ENCODE measurements around the gene ZC3H7A.

DNA sequence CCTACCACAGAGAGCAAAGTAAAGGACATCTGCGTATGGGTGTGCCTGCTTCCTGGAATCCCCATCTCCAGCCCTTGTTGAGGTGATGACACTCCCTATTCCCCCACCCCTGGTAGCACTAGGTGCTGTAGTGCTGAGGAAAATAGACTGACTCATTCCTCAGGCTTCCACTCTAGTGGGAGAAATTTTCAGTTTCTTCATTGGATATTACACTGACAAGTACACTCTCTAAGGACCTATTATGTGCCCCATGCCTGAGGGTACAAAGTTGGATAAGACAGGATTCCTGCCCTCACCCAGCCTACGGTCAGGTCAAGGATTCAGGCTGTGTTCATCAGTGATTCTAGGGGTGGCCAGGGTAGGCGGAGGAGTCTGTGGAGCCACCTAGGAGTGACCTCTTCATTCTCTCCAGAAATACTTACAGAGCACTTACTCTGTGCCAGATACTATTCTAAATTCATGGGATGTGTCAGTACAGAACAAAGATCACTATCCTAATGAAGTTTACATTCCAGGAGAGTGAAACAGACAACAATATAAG is 4.5 kb upstream of the ZC3H7A start:
- TF ChIP-seq RARG (CRISPR knock-in tag; IDR thresholded peaks at IDR 0.05; ENCODE audit: low read depth) (no peak), POLR2A (IDR thresholded peaks at IDR 0.05; ENCODE audit: insufficient read depth in 1 of 2, low read depth in 2 of 2, low read length in 2 of 2) (peak in 1 of 2 experiments; percentile 46; a peak in 1 of 4 replicates), HDAC2 (CRISPR knock-in tag; IDR thresholded peaks at IDR 0.05) (no peak), HNRNPL (IDR thresholded peaks at IDR 0.05; ENCODE audit: low read depth, low read length) (no peak), TAF1 (CRISPR knock-in tag; IDR thresholded peaks at IDR 0.05) (no peak), GABPB1 (CRISPR knock-in tag; IDR thresholded peaks at IDR 0.05) (no peak), HDAC6 (IDR thresholded peaks at IDR 0.05; ENCODE audit: low read depth, low read length) (no peak)
- TF ChIP-seq, protein P1, sequence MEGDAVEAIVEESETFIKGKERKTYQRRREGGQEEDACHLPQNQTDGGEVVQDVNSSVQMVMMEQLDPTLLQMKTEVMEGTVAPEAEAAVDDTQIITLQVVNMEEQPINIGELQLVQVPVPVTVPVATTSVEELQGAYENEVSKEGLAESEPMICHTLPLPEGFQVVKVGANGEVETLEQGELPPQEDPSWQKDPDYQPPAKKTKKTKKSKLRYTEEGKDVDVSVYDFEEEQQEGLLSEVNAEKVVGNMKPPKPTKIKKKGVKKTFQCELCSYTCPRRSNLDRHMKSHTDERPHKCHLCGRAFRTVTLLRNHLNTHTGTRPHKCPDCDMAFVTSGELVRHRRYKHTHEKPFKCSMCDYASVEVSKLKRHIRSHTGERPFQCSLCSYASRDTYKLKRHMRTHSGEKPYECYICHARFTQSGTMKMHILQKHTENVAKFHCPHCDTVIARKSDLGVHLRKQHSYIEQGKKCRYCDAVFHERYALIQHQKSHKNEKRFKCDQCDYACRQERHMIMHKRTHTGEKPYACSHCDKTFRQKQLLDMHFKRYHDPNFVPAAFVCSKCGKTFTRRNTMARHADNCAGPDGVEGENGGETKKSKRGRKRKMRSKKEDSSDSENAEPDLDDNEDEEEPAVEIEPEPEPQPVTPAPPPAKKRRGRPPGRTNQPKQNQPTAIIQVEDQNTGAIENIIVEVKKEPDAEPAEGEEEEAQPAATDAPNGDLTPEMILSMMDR (CRISPR knock-in tag; IDR thresholded peaks at IDR 0.05), result no peak

All from HepG2 (cell line).